AG10803 (cell line): ENCODE results near the gene TSNAX.

Experiments
- DNase-seq: peaks from one replicate; pipeline ENCODE4 v3.0.0; 2010; ENCODE audit warnings: low read depth
- H3K4me3 ChIP-seq: 2 replicates; pipeline ENCODE4 v1.5.1; 2011; ENCODE audit warnings: mild to moderate bottlenecking, low read length, control low read depth
- CTCF ChIP-seq: conservative IDR thresholded peaks from 2 replicates; pipeline ENCODE4 v1.5.1; 2011; ENCODE audit warnings: mild to moderate bottlenecking, low read length, control low read depth, inconsistent platforms

The TSNAX gene

GRCh38 chr1:231536099-231536498 is 7.6 kb downstream of the TSNAX start:
- H3K4me3 ChIP-seq: no peak overlapping the region
- no peak for TF ChIP-seq CTCF
- DNase-seq: no peak

- TF ChIP-seq CTCF: no peak
- DNase-seq: no peak
- H3K4me3 ChIP-seq: no peak overlapping the region
Observed at GRCh38 chr1:231540847-231541246, 12.4 kb downstream of the TSNAX start.

GRCh38 chr1:231541842-231542241 is 13.4 kb downstream of the TSNAX start:
- no peak for DNase-seq
- H3K4me3 ChIP-seq: no peak overlapping the region
- no peak for TF ChIP-seq CTCF

- H3K4me3 ChIP-seq: no peak overlapping the region
- no peak for DNase-seq
- TF ChIP-seq CTCF: no peak
Observed at GRCh38 chr1:231544943-231545592, 16.6 kb downstream of the TSNAX start.

- DNase-seq: no peak
- TF ChIP-seq CTCF: no peak
- H3K4me3 ChIP-seq: no peak overlapping the region
Observed at GRCh38 chr1:231546693-231547092, 18.2 kb downstream of the TSNAX start.

GRCh38 chr1:231549733-231550447 is 21.4 kb downstream of the TSNAX start:
- TF ChIP-seq CTCF: no peak
- no peak overlapping the region for H3K4me3 ChIP-seq
- DNase-seq: no peak

GRCh38 chr1:231550448-231550781 is 21.9 kb downstream of the TSNAX start:
- DNase-seq: peak; percentile 3
- no peak overlapping the region for H3K4me3 ChIP-seq
- TF ChIP-seq CTCF: peak; percentile 42
